Measurements from ENCODE around the gene CD1E.
"Not testable (repeated sequence)": the region's sequence is repeated elsewhere in the genome, so short reads cannot be mapped to it uniquely, and the experiment has no call there.

Gene CD1E

GRCh38 chr1:158366783-158367182 is 13.1 kb downstream of the CD1E start:
- no peak for FAIRE-seq

DNA sequence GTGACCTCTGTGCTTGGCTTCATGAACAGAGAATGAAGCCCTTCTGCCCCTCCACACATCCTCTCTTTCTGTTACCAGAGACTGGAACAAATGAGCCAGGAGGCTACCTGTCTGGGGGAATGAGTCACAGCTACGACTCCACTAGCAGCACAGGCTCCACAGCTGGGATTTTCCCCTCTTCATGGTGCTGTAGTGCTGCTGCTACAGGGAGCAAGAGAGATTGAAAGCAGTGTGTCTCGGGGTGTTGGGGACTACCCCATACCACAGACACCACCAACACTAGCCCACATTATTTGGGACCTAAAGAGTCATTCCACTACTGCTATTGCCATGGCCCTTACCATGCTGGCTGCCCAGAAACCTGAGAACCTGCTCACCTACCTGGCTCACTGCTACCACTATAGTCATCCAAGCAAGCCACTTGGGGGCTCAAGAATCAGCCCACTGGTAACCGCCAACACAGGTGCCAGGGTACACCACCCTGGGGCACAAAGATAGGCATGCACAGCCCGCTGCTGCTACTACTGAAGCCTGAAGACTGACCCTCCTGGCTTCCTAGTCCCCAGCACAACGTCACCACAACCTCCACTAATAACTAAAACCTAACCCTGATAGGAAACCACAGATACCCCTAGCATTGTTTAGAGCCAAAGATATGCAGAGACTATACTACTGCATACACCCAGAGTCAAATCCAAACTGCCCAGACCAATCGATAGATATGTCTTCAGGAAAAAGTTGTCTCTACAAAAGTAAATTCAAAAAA is 17.7 kb downstream of the CD1E start:
- FAIRE-seq: no peak

DNA sequence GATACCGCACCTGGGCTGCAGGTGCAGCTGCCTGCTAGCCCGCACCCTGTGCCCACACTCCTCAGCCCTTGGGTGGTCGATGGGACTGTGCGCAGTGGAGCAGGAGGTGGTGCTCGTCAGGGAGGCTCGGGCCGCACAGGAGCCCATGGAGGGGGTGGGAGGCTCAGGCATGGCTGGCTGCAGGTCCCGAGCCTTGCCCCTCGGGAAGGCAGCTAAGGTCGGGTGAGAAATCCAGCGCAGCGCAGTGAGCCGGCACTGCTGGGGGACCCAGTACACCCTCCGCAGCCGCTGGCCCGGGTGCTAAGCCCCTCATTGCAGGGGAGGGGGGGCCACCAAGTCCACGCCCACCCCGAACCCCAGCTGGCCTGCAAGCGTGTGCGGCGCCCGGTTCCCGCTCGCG is 20.4 kb downstream of the CD1E start:
- not testable (repeated sequence) for FAIRE-seq

DNA sequence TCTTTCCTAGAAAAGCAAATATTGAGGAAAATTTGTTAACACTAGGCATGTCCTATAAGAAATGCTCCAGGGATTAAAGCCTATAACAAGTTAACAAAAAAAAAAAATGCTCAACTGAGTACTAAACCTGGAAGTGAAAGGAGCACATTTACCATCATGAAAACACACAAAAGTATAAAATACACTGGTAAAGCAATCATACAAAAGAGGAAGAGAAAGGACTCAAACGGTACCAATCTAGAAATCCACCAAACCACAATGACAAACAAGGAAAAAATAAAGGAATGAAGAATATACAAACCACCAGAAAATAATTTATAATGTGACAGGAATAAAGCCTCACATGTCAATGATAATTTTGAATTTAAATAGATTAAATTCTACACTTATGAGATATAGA is 21.2 kb downstream of the CD1E start:
- no peak for FAIRE-seq

DNA sequence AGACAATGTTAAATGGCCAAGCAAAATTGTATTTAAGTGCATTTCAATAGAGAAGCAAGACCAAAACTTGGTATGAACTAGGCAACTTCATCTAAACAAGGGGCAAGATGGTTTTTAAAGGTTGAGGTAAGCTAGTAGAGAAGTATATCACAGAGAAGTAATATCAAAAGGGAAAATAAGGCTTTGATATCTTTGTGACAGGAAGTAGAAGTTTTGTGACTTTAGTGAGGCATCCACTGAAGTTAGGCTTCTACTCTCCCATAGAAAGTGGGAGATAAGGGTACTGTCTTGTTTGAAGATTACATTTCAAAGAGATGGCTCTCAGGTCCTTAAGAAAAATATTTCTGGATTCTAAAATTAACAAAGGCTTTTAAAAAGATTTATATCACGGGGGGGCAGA is 36.6 kb downstream of the CD1E start:
- no peak for FAIRE-seq

GRCh38 chr1:158391099-158391498 is 37.4 kb downstream of the CD1E start:
- FAIRE-seq: no peak

DNA sequence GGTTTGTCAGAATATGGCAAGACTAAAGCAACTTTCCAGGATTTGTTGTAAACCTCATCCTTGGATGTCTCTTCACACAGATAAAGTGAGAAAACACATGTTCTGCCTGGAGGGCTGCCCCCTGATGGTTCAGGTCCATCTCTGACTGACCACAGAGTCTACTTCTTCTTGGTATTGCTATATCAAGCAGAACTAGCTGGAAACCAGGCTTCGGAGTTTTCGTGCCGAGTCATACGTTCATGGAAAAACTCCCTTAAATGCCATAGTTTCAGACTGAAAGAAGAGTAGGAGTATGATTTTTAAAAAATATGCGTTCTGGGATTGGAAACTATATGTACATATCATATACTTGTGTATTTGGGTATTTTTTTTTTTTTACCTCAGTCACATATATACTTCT is 39.8 kb downstream of the CD1E start:
- FAIRE-seq: no peak

- FAIRE-seq: no peak
Measured at GRCh38 chr1:158396646-158397045, 43.0 kb downstream of the CD1E start.

GRCh38 chr1:158398818-158399514 is 45.3 kb downstream of the CD1E start, which contains the start of gene OR10T2:
Gene OR10T2 (minus strand): TSS chr1:158399466. CDS start chr1:158399466, 0 bp downstream.
- FAIRE-seq: no peak

DNA sequence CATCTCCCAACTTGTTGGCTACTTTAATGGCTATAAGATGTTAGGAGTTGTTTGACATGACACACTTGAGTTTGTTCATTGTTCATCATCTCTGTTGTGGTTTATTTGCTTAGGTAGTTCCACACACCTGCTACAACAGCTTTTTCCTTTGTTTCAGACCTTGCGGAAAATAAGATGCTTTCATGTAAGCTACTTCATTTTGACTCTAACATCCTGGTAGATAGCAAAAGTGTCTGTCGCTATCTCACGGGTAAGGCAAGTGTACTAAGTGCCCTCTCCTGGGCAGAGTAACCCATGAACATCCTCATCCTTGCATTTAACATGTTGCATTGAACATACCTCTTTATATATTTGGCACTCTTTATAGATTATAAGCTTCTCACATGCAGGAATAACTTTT is 47.2 kb downstream of the CD1E start:
- FAIRE-seq: no peak

DNA sequence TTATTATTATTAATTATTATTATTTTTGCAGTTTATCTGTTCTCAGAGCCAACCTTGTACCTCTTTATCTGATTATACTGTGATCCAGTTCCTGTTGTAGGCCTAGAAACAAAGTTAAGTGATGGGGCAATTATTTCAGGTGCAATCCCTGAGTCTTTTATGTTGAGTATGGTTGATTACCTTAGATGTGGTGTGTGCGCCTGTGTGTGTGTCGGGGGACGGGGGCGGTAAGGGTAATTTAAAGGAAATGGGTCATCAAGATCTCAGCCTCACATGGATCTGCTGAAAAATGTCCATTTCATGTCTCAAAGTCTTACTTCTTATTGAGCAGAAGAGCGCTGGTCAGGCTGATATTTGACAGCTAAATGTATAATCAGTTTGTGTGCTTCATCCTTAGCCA is 53.4 kb downstream of the CD1E start:
- no peak for FAIRE-seq

Data from islet of Langerhans (tissue), 1 donor.